Measurements from ENCODE around the gene DOK6. TPM values are rescaled to one million over a fixed set of nuclear protein-coding genes. Genes with fewer than 3 reads are reported as not detected.
"Not testable (repeated sequence)": the region's sequence is repeated elsewhere in the genome, so short reads cannot be mapped to it uniquely, and the experiment has no call there.

The DOK6 gene
- total RNA-seq, 5 donors from 2014 or later (not counting 1 experiment from before 2014, with no cell fraction given): 0.03 TPM; not detected in 4

DNA sequence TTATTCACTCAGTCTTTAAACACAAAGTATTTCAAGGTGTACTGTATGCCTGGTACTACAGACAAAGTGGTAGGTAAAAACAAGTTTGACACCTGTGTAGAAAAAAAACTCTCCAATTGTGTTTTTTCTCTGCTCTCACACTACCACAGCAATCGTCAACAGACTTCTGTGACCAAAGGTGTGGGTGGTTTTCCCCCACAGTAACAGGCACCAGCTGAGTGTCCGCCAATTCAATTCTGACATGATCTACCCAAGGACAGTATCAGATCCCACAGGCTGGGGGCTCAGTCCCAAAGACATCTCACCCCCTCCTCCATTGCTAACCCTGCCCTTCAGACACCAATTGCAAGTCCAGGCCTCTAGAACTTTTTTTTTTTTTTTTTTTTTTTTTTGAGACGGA is 475.8 kb downstream of the DOK6 start:
- CTCF ChIA-PET: no interaction called here
- DNase-seq (peak in 3 of 35 experiments; percentile 10 to 15 (median 11)), ATAC-seq (replicated peaks in 1 of 4) (no peak)
- POLR2A ChIA-PET: no interaction called here
- H3K4me3 Mint-ChIP-seq: no peak overlapping the region
- Histone ChIP-seq H3K9me3 (no peaks in the 10 kb centered on the region), H3K4me3 (ENCODE audit: control insufficient read depth in 1 of 2, extremely low read depth in 1 of 2, low read length in 1 of 2) (no peak overlapping the region), H3K27ac (ENCODE audit: low read length) (no peak overlapping the region), H3K27me3 (replicated peaks in 1 of 2; ENCODE audit: control insufficient read depth in 2 of 2, extremely low read depth in 1 of 2, insufficient read depth in 2 of 2, low read length in 1 of 2) (no peaks in the 10 kb centered on the region), H3K36me3 (ENCODE audit: control insufficient read depth in 2 of 2, extremely low read depth in 1 of 2, insufficient read depth in 1 of 2, low read length in 1 of 2) (peaks cover 6 to 26% of the 10 kb centered on the region in 2 donors), H3K4me1 (ENCODE audit: control insufficient read depth in 1 of 2, extremely low read depth in 1 of 2, insufficient read depth in 2 of 2, low read length in 2 of 2) (peaks cover 0 to 7% of the 10 kb centered on the region in 2 experiments)
- H3K36me3 Mint-ChIP-seq: peaks cover 49% of the 10 kb centered on the region
- H3K27me3 Mint-ChIP-seq: no peaks in the 10 kb centered on the region
- H3K27ac Mint-ChIP-seq: peak overlapping the region in 1 of 2 donors; percentile 19
- H3K4me1 Mint-ChIP-seq: peaks cover 42 to 50% (median 49%) of the 10 kb centered on the region in 3 donors
- peaks cover 0 to 2% (median 0%) of the 10 kb centered on the region in 3 donors for H3K9me3 Mint-ChIP-seq
- WGBS (ENCODE audit: insufficient coverage): 73% methylated on average over 2 of the region's 3 CpGs

DNA sequence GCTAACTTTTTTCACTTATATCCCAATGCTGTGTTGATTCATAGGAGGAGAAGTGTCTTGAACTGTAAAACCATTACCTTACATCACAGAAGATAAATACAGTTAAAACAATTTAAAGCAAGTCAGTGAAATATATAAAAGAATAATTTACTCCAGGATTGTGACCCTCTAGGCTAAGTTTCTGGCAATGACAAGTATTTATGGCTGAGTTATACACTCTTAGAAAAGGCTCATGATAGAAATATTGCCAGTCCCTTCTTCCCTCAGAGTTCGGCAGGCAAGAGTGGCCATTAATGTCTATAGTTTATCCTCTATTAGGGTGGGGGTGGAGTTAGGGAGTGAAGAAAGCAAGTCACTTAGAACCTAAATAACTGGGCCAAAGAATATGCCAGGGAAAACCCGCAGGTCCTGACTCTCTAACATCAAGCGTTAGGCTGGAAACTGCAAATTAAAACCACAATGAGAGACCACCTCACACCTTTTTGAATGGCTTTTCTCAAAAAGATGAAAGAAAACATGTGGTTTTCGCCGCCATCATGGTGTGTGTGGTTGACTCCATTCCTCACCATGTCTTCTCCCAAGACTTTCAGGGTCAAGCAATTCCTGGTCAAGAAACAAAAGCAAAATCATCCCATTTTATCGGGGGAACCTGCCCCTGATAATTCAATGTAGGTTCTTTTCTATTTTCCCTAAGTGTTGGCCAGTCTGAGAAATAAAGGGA is 477.7 kb downstream of the DOK6 start:
- no peak overlapping the region for H3K4me3 ChIP-seq (ENCODE audit: control insufficient read depth in 1 of 2, extremely low read depth in 1 of 2, low read length in 1 of 2)
- WGBS (ENCODE audit: insufficient coverage): no CpG with 5 or more reads among the region's 6 CpGs
- H3K27ac Mint-ChIP-seq: peak overlapping the region in 1 of 2 donors; percentile 1
- DNase-seq: no peak
- peaks cover 47 to 56% (median 56%) of the 10 kb centered on the region in 3 donors for H3K4me1 Mint-ChIP-seq
- no peak for ATAC-seq (replicated peaks in 1 of 4)
- H3K36me3 Mint-ChIP-seq: peaks cover 41% of the 10 kb centered on the region
- peaks cover 0 to 9% of the 10 kb centered on the region in 2 experiments for H3K4me1 ChIP-seq (ENCODE audit: control insufficient read depth in 1 of 2, extremely low read depth in 1 of 2, insufficient read depth in 2 of 2, low read length in 2 of 2)
- CTCF ChIA-PET: no interaction called here
- H3K27me3 Mint-ChIP-seq: no peaks in the 10 kb centered on the region
- POLR2A ChIA-PET: no interaction called here
- H3K9me3 ChIP-seq: no peaks in the 10 kb centered on the region
- peaks cover 0 to 2% (median 0%) of the 10 kb centered on the region in 3 donors for H3K9me3 Mint-ChIP-seq
- peaks cover 6 to 15% of the 10 kb centered on the region in 2 donors for H3K36me3 ChIP-seq (ENCODE audit: control insufficient read depth in 2 of 2, extremely low read depth in 1 of 2, insufficient read depth in 1 of 2, low read length in 1 of 2)
- H3K27me3 ChIP-seq (replicated peaks in 1 of 2; ENCODE audit: control insufficient read depth in 2 of 2, extremely low read depth in 1 of 2, insufficient read depth in 2 of 2, low read length in 1 of 2): no peaks in the 10 kb centered on the region
- H3K4me3 Mint-ChIP-seq: no peak overlapping the region
- H3K27ac ChIP-seq (ENCODE audit: low read length): no peak overlapping the region

- H3K27me3 Mint-ChIP-seq; H3K27ac Mint-ChIP-seq; H3K9me3 Mint-ChIP-seq; H3K27me3 ChIP-seq (replicated peaks in 1 of 2; ENCODE audit: control insufficient read depth in 2 of 2, extremely low read depth in 1 of 2, insufficient read depth in 2 of 2, low read length in 1 of 2); H3K4me3 Mint-ChIP-seq; ATAC-seq (replicated peaks in 1 of 4); CTCF ChIA-PET; H3K9me3 ChIP-seq; POLR2A ChIA-PET; H3K4me3 ChIP-seq (ENCODE audit: control insufficient read depth in 1 of 2, extremely low read depth in 1 of 2, low read length in 1 of 2); H3K27ac ChIP-seq (ENCODE audit: low read length); DNase-seq: not testable (repeated sequence)
- Mint-ChIP-seq H3K4me1 (peaks cover 47 to 61% (median 61%) of the 10 kb centered on the region in 3 donors), H3K36me3 (peaks cover 39% of the 10 kb centered on the region)
- Histone ChIP-seq H3K36me3 (ENCODE audit: control insufficient read depth in 2 of 2, extremely low read depth in 1 of 2, insufficient read depth in 1 of 2, low read length in 1 of 2) (peaks cover 6 to 13% of the 10 kb centered on the region in 2 donors), H3K4me1 (ENCODE audit: control insufficient read depth in 1 of 2, extremely low read depth in 1 of 2, insufficient read depth in 2 of 2, low read length in 2 of 2) (peaks cover 0 to 14% of the 10 kb centered on the region in 2 experiments)
- no CpG with 5 or more reads among the region's 3 CpGs for WGBS (ENCODE audit: insufficient coverage)
Measured at GRCh38 chr18:69879051-69879450, 478.4 kb downstream of the DOK6 start.

GRCh38 chr18:69880083-69880482 is 479.4 kb downstream of the DOK6 start:
- peaks cover 0 to 2% (median 0%) of the 10 kb centered on the region in 3 donors for H3K9me3 Mint-ChIP-seq
- ATAC-seq (replicated peaks in 1 of 4): no peak
- H3K4me1 Mint-ChIP-seq: peaks cover 48 to 64% (median 63%) of the 10 kb centered on the region in 3 donors
- H3K27me3 Mint-ChIP-seq: no peaks in the 10 kb centered on the region
- no peak overlapping the region for H3K4me3 Mint-ChIP-seq
- no peak overlapping the region for H3K4me3 ChIP-seq (ENCODE audit: control insufficient read depth in 1 of 2, extremely low read depth in 1 of 2, low read length in 1 of 2)
- POLR2A ChIA-PET: no interaction called here
- WGBS (ENCODE audit: insufficient coverage): 100% methylated on average over 2 of the region's 3 CpGs
- H3K27ac ChIP-seq (ENCODE audit: low read length): no peak overlapping the region
- CTCF ChIA-PET: no interaction called here
- H3K36me3 ChIP-seq (ENCODE audit: control insufficient read depth in 2 of 2, extremely low read depth in 1 of 2, insufficient read depth in 1 of 2, low read length in 1 of 2): peaks cover 6 to 11% of the 10 kb centered on the region in 2 donors
- H3K27me3 ChIP-seq (replicated peaks in 1 of 2; ENCODE audit: control insufficient read depth in 2 of 2, extremely low read depth in 1 of 2, insufficient read depth in 2 of 2, low read length in 1 of 2): no peaks in the 10 kb centered on the region
- peaks cover 37% of the 10 kb centered on the region for H3K36me3 Mint-ChIP-seq
- DNase-seq: no peak
- H3K9me3 ChIP-seq: no peaks in the 10 kb centered on the region
- H3K27ac Mint-ChIP-seq: peak overlapping the region in 1 of 2 donors; percentile 29
- H3K4me1 ChIP-seq (ENCODE audit: control insufficient read depth in 1 of 2, extremely low read depth in 1 of 2, insufficient read depth in 2 of 2, low read length in 2 of 2): peaks cover 0 to 16% of the 10 kb centered on the region in 2 experiments

- H3K4me3 Mint-ChIP-seq: no peak overlapping the region
- peak overlapping the region; percentile 44 to 61 for H3K27ac Mint-ChIP-seq
- CTCF ChIA-PET: interaction anchor here in 1 of 2 donors (0.6 kb wide), 1 partner anchor 72 kb away, joined by 4 read pairs; no protein-coding TSS in a partner anchor
Measured at GRCh38 chr18:69882965-69883668, 482.4 kb downstream of the DOK6 start.

DNA sequence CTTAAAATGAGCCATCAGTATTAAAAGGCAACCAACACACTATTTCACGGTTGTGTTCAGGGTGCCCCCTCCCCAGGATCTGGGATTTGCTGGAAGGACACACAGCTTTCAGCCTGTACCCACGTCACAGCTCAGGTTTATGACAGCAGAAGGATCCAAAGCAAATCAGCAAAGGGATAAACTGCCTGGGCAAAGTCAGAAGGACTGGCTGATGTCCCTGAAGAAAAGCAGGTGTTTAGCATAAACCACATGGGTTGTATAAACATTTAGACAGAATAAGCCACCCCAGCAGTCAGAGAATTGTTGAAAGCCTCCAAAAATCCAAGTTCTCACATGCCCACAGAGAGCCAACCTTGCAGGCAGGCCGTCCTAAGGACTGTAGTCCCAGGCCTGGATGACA is 483.1 kb downstream of the DOK6 start:
- 63% methylated on average over 3 of the region's 3 CpGs for WGBS (ENCODE audit: insufficient coverage)
- Histone ChIP-seq H3K4me1 (ENCODE audit: control insufficient read depth in 1 of 2, extremely low read depth in 1 of 2, insufficient read depth in 2 of 2, low read length in 2 of 2) (peaks cover 10 to 26% of the 10 kb centered on the region in 2 experiments), H3K4me3 (ENCODE audit: control insufficient read depth in 1 of 2, extremely low read depth in 1 of 2, low read length in 1 of 2) (no peak overlapping the region), H3K9me3 (no peaks in the 10 kb centered on the region), H3K27ac (ENCODE audit: low read length) (no peak overlapping the region), H3K36me3 (ENCODE audit: control insufficient read depth in 2 of 2, extremely low read depth in 1 of 2, insufficient read depth in 1 of 2, low read length in 1 of 2) (peaks cover 10 to 12% of the 10 kb centered on the region in 2 donors), H3K27me3 (replicated peaks in 1 of 2; ENCODE audit: control insufficient read depth in 2 of 2, extremely low read depth in 1 of 2, insufficient read depth in 2 of 2, low read length in 1 of 2) (no peaks in the 10 kb centered on the region)
- Mint-ChIP-seq H3K27ac (peak overlapping the region; percentile 16 to 88), H3K4me3 (no peak overlapping the region), H3K36me3 (peaks cover 41% of the 10 kb centered on the region), H3K9me3 (peaks cover 0 to 2% (median 0%) of the 10 kb centered on the region in 3 donors), H3K27me3 (no peaks in the 10 kb centered on the region), H3K4me1 (peaks cover 68 to 74% (median 70%) of the 10 kb centered on the region in 3 donors)
- no peak for DNase-seq
- POLR2A ChIA-PET: no interaction called here
- CTCF ChIA-PET: interaction anchor here in 1 of 2 donors (0.6 kb wide), 1 partner anchor 71 kb away, joined by 4 read pairs; no protein-coding TSS in a partner anchor
- no peak for ATAC-seq (replicated peaks in 1 of 4)

More at GRCh38 chr18:69882965-69883668, 482.4 kb downstream of the DOK6 start:
- Mint-ChIP-seq H3K27me3 (no peaks in the 10 kb centered on the region), H3K4me1 (peaks cover 66 to 73% (median 67%) of the 10 kb centered on the region in 3 donors), H3K9me3 (peaks cover 0 to 2% (median 0%) of the 10 kb centered on the region in 3 donors), H3K36me3 (peaks cover 42% of the 10 kb centered on the region)
- Histone ChIP-seq H3K9me3 (no peaks in the 10 kb centered on the region), H3K27ac (ENCODE audit: low read length) (no peak overlapping the region), H3K4me3 (ENCODE audit: control insufficient read depth in 1 of 2, extremely low read depth in 1 of 2, low read length in 1 of 2) (no peak overlapping the region), H3K4me1 (ENCODE audit: control insufficient read depth in 1 of 2, extremely low read depth in 1 of 2, insufficient read depth in 2 of 2, low read length in 2 of 2) (peaks cover 10 to 23% of the 10 kb centered on the region in 2 experiments), H3K36me3 (ENCODE audit: control insufficient read depth in 2 of 2, extremely low read depth in 1 of 2, insufficient read depth in 1 of 2, low read length in 1 of 2) (peaks cover 12 to 14% of the 10 kb centered on the region in 2 donors), H3K27me3 (replicated peaks in 1 of 2; ENCODE audit: control insufficient read depth in 2 of 2, extremely low read depth in 1 of 2, insufficient read depth in 2 of 2, low read length in 1 of 2) (no peaks in the 10 kb centered on the region)
- no CpG with 5 or more reads among the region's 6 CpGs for WGBS (ENCODE audit: insufficient coverage)
- no peak for ATAC-seq (replicated peaks in 1 of 4)
- DNase-seq: no peak
- POLR2A ChIA-PET: interaction anchor here in 1 of 2 donors (0.6 kb wide), 2 partner anchors 112 to 152 kb away, joined by 3 to 4 read pairs; no protein-coding TSS in a partner anchor

Data from T-cell (primary cell).